Mammary epithelial cell (primary cell): ENCODE measurements around the gene INPP5D.

Experiments used
- CTCF ChIP-seq, 2 donors: IDR thresholded peaks in 1 of 2; conservative IDR thresholded peaks in 1 of 2; 2 replicates each; pipeline ENCODE4 v1.5.1; 2011 to 2012; ENCODE audit warnings: inconsistent platforms in 2 of 2, low read length in 2 of 2, mild to moderate bottlenecking in 2 of 2, control low read depth in 1 of 2, low read depth in 1 of 2; ENCODE audit not compliant: insufficient read depth in 1 of 2; ENCODE audit errors: extremely low read depth in 1 of 2
- EZH2 ChIP-seq: IDR thresholded peaks from 2 replicates; pipeline ENCODE4 v1.6.1; 2012; ENCODE audit warnings: low read length, inconsistent platforms, borderline replicate concordance

GRCh38 chr2:233252227-233252626, 192.1 kb downstream of the INPP5D start:
- TF ChIP-seq CTCF (conservative IDR thresholded peaks at IDR 0.05 in 1 of 2, IDR thresholded peaks at IDR 0.05 in 1 of 2; ENCODE audit: extremely low read depth in 1 of 2, insufficient read depth in 1 of 2, low read depth in 1 of 2, low read length in 2 of 2) (no peak), EZH2 (no peak)
